ENCODE results near the gene ECE1.

GRCh38 chr1:21331752-21332478 is 41.7 kb upstream of the ECE1 start:
- TF ChIP-seq POU2F2 (IDR thresholded peaks at IDR 0.05; ENCODE audit: low read depth, low read length) (no peak), POLR2AphosphoS5 (IDR thresholded peaks at IDR 0.05; ENCODE audit: low read depth, low read length) (no peak), SPI1 (IDR thresholded peaks at IDR 0.05; ENCODE audit: low read depth, low read length) (no peak), TAF1 (IDR thresholded peaks at IDR 0.05; ENCODE audit: low read depth, low read length) (no peak)
